Daoy (cell line): ENCODE results near the gene SH3BP5L. TPM values are rescaled to one million over a fixed set of nuclear protein-coding genes. Genes with fewer than 3 reads are reported as not detected.

Experiments
- DNase-seq: peaks from one replicate; pipeline ENCODE4 v3.0.0-alpha.2; 2015; ENCODE audit warnings: low read depth
- total RNA-seq: library from RNA; depleted of rRNA; stranded (reverse); fragments of >200 nt; shearing (Covaris generic); gene quantifications from 2 replicates; pipeline ENCODE4 v1.2.3, GENCODE V29; 2014

The SH3BP5L gene
- total RNA-seq, 1 experiment from 2014 or later: 23.8 TPM

DNA sequence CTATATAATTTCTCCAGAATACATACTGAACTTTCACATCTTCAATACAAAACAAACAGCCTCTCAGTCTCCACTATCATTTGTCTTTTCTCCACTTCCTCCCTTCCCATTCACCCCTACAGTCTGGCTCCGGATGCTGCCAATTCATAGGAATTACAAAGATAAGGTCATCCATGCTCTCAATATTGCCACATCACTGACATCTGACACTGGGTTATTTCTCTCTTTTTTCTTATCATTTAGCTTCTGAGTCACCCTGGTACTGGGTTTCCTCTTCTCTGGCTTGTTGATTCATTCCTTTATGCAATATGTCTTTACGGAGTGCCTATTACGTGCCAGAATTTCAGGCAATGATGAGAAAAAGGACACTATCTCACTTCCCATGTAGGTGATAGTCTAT is 3.1 kb upstream of the SH3BP5L start:
- peak; percentile 70 for DNase-seq

DNA sequence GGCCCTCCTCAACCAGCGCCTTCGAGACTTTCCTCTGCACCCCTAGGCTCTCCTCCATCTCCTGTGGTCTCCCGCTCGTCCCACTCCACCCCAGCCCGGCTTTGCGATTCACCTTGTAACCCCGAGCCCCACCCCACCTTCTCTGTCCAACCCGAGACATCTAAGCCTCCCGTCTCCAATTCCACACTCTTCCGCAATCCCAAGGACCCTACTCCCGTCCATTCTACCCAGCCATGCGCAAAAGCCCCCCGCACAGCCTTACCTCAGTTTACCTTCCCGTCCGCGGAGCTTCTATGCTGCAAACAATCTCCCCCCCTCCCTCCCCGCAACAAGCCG is 174 bp downstream of the SH3BP5L start:
- no peak for DNase-seq

DNA sequence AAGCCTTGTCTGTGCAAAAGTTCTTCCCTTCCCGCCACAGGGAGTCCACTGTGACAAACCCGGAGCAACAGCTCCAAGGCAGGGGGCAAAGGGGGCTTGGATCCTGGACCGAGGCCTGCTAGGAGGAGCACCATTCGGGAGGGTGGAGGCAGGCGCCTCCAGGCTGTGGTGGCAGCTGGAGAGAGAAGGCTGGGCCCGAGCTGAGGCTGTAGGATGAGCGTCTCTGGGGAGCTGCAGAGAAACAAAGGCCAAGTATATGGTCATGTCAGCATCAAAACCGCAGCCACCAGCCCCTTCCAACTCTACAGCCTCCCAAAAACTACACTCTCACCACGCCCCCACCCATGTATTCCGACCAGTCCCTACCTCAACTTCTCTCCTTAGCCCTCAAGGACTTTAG is 579 bp downstream of the SH3BP5L start:
- no peak for DNase-seq

DNA sequence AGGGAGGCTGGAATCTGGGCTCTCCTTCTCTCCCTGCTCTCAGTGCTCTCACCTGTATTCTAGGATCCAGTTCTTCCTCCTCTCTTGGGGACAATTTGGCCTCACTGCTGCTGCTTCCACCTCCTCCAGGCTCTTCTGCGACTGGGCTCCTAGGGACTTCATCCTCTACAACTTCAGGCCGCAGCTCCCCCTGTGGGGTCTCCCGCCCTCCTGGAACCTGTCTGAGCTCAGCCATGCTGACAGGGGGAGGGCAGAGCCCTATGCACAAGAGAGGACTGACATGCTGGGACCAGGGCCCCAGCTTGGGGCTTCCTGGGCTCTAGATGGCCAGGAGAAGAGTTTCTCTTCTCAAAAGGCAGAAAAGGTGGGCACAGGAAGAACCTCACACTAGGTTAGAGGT is 1.0 kb downstream of the SH3BP5L start:
- DNase-seq: no peak

DNA sequence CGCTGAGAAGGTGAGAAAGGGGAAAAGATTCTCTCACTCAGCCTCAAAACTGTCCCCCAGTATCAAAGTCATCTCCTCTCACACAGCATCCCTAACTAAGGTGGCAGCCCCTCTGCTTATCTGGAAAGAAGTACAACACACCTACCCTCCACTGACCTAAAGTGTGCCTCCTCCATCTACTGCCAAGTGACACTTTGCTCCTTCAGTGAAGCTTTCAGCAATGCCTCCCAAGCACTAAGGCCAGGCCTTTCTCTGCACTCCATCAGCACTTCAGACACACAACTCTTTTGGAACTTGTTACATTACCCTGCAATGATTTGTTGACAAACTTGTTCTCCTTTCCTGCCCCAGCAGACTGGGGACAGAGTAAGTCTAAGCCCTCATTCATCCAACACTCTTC is 1.4 kb downstream of the SH3BP5L start:
- DNase-seq: no peak

DNA sequence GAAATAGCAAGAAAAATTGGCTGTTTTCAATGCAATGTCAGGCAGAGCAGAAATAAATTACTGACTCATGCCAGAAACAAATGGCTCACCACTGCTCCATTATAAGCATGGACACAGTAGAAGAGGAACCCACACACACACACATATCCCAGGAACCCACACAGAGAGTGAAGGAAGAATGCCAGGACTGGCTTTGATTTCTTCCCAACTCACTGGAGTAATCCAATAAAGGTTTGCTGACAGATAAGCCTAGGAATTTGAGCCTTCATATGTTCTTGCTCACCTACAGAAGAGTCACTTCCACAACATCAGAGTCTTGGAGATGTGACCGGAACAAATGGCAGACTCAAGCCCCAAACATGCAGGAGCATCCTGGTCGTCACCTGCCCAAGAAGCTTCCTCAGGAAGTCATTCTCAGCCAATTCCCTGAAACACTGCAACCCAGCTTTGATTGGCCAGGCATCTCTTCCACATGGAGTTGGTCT is 2.2 kb downstream of the SH3BP5L start:
- DNase-seq: no peak

DNA sequence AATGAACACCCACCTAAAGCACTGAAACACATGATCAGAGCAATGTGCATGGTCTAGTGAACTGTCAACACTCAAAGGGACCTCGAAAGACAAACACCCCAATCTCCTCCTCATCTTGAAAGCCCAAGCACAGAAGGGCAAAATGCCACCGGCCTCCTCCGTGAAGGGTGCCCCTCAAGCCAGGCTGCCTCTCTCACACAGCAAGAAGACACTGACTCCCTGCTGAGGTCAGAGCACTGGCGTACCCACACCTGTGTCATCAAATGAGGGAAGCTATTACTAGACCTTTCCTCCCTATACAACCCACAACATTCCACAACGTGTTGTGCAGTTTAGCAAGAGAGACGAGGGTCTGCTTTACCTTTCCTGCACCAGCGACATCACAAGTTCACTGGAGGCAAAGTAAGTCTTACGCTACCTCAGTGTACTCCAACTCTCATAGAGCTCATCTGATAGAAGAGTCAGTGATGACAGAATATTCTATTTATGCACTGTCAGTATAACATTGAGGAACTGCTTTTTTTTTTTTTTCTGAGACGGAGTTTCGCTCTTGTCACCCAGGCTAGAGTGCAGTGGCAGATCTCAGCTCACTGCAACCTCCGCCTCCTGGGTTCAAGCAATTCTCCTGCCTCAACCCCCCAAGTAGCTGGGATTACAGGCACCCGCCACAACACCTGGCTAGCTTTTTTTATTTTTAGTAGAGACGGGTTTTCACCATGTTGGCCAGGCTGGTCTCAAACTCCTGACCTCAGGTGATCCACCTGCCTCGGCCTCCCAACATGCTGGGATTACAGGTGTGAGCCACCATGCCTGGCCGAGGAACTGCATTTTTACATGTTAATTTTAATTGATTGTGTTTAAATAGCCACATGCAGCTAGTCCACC is 3.3 kb downstream of the SH3BP5L start:
- no peak for DNase-seq

DNA sequence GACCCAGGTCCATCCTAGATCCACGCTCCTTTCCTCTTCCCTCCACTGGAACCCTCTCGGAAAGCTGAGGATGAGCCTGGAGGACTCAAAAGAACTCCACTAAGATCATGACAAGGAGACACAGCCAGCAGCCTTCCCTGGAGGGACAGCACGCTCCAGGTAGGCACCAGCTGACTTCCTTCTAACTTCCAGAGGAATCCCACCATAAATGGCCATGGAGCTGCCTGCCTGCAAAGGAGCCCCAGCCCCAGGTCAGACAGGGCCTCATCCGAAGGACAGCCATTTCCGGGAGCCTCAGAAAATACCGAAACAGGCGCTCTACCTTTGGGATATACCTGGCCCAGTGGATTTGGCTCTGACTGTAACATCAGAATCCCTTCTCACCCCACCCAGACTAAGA is 4.1 kb downstream of the SH3BP5L start:
- DNase-seq: no peak

DNA sequence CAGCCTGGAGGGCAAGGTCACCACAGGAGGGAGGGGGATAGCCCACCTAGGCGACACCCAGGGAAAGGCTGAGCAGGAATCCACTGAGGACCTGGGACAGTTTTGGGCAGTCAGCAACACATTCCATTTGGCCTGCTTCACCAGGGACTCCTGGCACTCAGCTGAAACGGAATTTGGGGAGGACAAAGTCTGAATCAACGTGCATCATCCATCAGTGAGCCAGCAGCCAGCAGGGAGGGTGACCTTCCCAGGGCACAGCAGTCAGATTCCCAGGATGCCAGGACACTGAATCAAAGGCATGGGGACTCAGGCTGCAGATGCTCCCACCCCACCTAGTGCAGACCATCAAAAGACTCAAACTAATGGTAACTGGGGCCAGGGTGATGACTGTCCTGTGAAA is 4.6 kb downstream of the SH3BP5L start:
- peak; percentile 75 for DNase-seq

DNA sequence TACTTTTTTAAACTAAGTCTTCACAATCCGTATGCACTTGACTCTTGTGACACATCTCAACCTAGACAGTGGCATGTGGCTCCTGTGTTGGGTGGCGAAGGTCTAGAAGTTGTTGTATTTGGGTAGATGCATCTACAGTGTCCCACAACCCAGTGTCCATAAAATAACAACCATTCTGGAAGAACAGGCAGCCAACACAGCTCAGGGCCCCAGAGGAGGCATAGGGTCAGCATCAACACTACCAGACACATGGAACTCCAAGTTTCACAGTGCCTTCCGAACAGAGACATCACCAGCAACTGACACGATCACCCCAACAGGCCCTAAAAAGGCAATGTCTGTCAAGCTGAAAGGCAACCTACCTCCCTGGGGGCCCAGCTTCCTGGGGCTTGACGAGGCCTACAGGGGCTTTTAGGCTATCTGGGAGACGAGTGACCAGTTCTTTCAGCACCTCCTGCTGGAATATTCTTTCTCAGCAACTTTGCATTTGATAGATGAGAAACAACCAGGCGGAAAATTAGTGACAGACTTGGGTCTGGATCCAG is 5.6 kb downstream of the SH3BP5L start:
- no peak for DNase-seq

DNA sequence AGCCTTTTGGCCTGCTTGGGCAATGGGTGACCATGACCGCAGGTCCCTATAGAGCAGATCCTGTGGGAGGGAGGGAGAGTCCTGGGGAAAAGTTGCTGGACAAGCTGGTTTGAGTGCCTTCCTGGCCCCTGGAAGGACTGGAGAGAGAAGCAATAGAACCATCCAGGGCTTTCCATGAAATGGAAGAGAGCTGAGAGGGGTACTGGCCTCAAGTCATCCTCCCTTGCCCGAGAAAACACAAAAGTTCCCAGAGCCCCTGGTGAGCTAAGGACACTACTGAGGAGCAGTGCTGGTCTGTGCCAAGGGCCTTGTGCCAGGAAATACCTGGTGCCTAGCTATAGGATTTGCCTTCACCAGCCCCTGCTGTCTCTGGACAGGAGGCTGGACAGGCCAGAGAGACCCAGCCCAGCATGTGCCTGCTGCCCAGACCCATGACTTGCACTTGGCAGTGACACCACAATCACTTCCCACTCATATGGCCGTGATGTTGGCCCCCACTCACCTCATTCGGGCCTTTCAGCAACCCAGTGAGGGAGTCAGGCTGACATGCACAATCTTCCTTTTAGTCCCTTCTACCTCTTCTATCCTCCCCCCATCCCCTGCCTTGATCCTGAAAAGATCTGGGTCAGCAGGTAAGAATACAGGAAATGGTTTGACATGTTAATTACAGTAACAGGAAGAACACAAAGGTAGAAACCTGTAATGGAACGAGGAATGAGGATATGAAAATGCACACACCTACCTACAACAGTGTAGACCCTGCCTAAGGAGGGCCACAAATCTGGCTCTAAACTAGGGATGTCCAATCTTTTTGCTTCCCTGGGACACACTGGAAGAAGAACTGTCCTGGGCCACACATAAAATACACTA is 7.0 kb downstream of the SH3BP5L start:
- no peak for DNase-seq

DNA sequence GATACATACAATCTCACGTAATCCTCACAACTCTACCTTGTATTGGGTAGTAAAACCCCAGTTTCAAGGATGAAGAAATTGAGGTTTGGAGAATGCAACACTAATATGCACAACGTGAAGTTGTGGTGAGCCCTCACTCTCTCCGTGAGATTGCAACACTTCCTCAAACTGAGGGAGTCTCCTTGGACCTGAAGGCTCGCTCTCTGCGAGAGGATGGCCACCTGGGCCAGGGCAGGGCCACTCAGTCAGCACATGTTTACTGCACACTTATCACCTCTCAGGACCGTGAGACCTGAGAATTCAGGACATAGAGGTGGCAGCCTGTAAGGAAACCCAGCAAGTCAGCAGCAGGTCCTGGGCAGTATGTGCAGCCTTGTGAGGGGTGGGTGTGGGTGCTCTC is 8.7 kb downstream of the SH3BP5L start:
- DNase-seq: no peak

DNA sequence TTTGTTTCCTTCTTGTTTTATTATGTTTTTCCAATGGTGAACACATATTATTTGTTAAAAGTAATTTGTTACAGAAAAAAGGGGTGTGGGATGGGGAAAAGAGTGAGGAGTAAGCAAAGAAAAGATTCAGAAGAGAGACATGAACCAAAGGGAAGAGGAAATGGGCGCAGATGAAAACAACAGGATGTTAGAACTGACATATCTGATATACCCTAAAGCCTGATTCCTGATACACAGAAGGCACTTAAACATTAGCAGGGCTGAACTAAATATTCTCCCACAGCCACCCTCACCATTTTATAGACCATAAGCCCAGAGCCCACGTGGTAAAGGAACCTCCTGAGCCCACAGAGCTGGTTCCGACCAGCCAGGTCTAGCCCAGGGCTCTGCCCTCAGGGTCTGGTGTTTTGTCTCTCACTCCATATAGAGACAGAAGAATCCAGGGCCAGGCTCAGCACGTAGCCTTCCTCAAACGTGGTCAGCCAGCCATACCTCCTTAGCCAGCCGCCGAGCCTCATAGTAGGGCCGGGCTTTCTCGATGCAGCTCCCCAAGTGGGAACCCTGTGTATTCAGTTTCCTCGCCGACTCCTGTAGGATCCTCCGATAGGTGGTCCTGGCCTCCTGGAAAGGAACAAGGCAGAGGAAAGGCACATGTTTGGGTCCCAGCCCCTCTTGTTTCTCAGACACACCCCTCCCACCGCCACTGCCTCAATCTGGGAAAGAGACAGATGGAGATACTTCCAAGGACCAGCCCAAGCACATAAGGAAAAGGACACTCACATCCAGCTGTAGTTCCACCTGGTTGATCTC is 9.5 kb downstream of the SH3BP5L start:
- DNase-seq: no peak

DNA sequence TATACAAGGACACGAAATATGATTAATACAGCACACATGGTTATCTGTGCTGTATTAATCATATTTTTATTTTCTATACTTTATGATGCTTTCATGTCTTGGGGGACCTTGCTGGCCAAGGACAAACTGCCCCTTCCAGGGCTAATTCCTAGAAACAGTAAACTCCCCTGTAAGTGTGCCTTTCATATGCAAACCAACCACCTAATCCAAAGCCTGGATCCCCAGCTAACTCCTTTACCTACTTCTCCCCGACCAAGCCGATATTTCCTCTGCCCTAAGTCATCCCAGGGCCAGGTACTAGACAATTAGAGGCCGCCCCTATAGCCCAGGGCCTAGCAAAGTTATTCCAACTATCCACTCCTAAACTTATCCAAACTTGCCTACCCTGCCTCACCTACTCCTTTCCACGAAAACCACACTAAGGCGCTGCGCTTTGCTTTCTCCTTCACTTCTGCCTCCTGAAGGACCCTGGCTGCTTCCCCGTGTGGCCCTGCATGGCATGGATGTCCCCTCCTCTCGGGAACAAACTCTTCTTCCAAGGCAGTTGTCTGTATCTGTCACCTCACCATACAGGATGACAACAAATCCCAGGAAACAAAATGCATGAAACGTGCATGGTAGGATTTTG is 10.2 kb downstream of the SH3BP5L start:
- no peak for DNase-seq

DNA sequence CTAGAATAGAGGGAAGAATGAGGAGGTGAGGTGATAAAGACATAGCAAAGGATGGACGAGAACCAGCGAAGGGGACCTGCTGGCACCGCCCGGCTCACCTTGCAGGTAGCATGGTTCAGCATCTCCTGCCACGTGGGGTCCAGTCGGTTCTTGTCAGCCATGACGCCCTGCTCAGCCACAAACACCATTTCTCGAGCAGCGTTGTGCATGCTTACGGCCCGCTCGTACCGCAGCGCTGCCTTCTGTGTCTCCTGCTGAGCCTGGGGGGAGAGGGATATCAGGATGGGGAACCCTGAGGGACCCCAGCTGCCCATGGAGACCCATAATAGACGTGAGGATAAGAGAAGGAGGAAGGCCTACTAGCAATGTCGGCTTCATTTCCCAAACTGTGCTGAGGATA is 11.4 kb downstream of the SH3BP5L start:
- no peak for DNase-seq

DNA sequence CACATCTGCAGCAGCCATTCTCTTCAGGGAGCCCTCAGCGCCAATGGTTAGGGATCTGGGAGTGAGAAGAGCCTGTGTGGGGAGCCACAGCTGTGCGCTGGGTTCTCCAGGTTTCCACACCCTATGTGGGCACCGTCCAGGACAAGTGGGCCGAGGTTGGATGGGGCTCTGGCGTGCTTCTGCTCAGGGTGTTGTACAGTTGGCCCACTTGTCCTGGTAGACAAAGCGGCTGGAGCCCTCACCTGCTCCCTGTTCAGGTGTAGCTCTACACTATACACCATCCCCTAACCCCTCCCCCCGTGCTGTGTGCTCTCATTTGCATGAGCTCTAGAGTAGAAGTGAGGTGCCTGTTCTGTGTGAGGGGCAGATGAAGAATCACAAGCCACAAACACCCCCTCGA is 12.2 kb downstream of the SH3BP5L start:
- DNase-seq: no peak

DNA sequence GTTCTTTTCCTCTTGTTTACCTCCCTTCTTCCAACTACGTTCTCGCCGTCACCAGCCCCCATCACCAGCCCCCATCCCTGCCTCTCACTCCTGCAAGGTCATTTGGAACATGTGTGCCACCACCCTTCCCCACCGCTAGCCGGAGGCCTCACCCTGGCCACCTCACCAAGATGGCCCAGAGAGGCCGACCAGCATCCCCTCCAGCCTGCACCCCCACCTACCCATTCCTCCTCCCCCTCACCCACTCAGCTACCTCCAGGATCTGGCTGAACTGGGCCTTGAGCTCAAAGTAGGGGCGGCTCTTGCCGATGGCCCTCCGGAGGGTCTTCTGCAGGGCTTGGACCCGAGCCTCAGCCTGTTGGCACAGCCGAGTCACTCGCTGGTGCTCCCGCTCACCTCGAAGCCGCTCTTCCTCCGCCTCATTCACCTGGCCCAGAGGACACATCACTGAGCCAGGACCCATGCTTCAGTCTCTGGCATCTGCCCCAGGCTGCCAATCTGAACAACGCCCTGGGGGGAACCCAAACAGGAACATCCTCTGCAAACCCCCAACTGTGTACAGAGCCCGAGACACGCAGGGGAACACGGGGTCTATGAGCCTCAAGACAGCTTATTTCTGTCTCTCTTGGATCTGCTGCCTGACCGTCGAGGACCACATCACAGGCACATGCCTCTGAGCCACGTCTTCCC is 12.8 kb downstream of the SH3BP5L start:
- no peak for DNase-seq

DNA sequence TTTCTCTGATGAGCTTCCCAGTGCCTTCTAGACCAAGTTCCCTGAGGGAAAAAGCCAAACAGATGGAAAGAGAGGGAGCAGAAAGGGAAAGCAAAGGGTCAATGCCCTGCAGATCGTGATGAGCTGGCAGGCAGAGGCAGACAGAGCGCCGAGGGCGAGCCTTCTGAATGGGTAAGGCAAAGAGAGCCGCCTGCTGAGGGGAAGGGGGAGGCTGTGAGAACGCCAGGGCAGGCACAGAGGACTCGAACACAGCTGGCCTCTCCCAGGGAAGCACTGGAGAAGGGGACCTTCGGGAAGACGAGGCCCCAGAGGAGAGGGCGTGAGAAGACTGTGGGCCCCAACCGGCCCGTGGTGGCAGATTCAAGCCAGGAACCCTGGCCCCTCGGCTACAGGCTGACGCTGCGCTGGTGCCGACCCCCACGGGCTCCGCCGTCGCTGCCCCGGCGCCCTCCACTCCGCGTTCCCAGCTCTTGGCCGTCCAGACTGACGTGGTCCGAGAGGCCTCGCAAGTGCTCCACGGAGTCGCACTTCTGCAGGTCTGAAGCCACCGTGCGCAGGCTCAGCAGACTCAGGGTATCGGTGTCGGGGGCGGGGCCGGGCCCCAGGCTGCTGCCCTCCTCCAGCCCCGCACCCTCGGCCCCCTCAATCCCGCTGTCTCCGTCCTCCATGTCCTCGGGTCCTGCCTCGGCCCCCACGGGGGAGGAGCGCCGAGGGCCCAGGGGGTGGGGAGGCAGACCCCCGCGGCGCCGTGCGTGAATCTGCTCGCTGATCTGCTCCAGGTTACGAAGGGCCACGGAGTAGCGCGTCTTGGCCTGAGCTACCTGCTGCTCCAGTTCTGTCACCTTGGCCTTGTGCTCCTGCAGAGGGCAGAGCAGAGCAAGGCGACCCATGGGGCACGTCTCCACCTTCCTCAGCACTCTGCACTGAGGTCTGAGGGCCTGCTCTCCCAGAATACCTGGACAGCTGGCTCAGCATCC is 13.9 kb downstream of the SH3BP5L start:
- DNase-seq: no peak

DNA sequence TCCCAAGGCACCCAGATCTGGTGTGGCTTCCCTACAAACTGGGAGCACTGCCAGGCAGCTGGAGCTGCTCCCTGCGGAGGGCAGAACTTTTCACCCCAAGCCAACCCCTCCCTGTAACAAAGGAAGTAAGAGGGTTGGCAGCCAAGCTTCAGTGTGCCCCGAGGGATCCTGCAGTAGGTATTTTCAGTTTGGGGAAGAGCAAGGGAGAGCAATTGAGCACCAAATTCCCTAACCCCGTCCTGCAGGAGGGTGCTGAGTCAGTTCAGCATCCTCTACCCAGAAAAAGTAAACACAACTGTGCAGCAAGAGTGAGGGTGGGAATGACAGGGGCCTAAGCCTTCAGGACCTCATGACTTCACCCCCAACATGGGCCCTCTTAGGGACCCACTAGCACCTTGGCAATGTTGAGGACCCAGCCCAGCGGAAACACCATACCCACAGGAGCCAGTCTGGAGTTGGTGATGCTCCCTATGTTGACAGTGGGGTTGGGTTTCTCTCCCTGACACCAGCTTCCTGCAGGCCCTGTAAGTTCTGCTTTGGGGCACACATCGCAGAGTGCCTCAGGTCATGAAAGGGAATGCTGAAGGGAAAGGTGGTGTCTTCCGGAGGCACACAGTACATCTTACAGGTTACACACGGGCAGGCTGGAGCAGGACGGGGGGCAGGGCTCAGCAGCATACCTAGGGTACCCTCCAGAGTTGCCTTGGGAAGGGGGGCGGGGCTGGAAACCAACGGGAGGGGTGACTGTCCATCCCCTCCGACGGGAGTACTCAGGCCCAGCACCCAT is 14.8 kb downstream of the SH3BP5L start:
- no peak for DNase-seq
